22Rv1 (cell line): ENCODE results near the gene RRP15.

ENCODE experiments used
- CTCF ChIP-seq: fragments of 450-650 bp; IDR thresholded peaks from 2 replicates; pipeline ENCODE4 v1.5.1; 2017; ENCODE audit warnings: mild to moderate bottlenecking
- ZFX ChIP-seq: fragments of 450-650 bp; IDR thresholded peaks from 2 replicates; pipeline ENCODE4 v1.6.1; 2017; ENCODE audit warnings: antibody characterized with exemption, borderline replicate concordance

- no peak for TF ChIP-seq CTCF
- no peak for TF ChIP-seq ZFX
Observed at GRCh38 chr1:218363141-218363540, 78.0 kb downstream of the RRP15 start.
